ENCODE measurements around the gene MARCHF4. TPM values are rescaled to one million over a fixed set of nuclear protein-coding genes. Genes with fewer than 3 reads are reported as not detected.

MARCHF4 gene
- total RNA-seq, 1 experiment from 2014 or later: not detected

DNA sequence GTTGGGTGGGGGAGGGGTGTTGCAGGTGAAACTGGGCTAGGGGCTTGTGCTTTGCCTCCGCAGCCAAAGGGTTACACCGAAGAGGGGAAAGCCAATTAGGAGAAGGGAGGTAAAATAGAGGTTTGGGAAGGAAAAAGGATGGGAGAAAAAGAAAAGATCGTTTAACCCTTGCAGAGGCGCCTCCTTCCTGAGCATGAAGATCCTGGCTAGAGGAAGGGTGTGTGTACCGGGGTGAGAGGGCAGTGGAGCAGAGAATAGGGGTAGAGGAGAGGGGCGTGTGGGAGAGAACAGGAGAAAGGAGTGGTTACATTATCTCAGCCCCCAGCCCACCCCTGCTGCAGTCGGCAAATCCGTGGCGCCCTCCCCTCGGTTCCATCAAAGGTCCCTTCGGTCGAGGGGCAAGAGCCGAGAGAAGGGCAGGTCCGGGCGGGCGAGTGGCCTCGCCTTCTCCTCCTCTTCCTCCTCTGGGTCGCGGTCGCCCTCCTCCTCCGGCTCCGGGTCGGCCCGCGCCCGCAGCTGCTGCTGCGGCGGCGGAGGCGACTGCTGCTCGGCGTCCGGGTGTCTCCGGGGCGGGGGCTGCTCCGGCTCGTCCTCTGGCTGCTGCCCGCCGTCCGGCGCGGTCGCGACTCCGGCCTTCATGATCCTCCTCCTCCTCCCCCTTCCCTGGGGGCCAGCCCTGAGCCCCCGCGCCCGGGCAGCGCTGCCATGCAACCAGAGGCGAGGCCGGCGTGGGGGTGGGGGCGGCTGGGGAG lies 1.1 kb downstream of the MARCHF4 start:
- no peak for ATAC-seq
- intact Hi-C loops (cut with micrococcal nuclease): no loop called here
- peaks cover 2 to 26% of the 10 kb centered on the region in 2 experiments; a peak in 3 of 4 replicates for H3K4me1 ChIP-seq (ENCODE audit: control insufficient read depth in 1 of 2, insufficient read depth in 2 of 2, low read length in 2 of 2)
- H3K9ac ChIP-seq (ENCODE audit: low read length): no peak overlapping the region
- DNase-seq (ENCODE audit: low read depth, low spot score): no peak
- ChIA-PET RAD21 (ENCODE audit: low non-redundant PET in 1 of 2, low total read pairs in 2 of 2, uncharacterized antibody in 2 of 2, unreplicated experiment in 2 of 2) (no interaction called here), CTCF (no interaction called here), POLR2A (no interaction called here)
- H3K79me2 ChIP-seq (ENCODE audit: insufficient read depth, low read length): no peaks in the 10 kb centered on the region
- H3K4me3 ChIP-seq (replicated peaks in 1 of 2; ENCODE audit: low read depth in 1 of 2, low read length in 2 of 2): no peak overlapping the region
- no peak overlapping the region for H3K27ac ChIP-seq (ENCODE audit: low read depth, low read length)
- no peaks in the 10 kb centered on the region for H3K9me2 ChIP-seq (ENCODE audit: insufficient read depth)
- peaks cover 46% of the 10 kb centered on the region for H3K27me3 ChIP-seq (ENCODE audit: insufficient read depth, low read length)
- no TSS peak for BruUV-seq (replicated peaks)
- no peaks in the 10 kb centered on the region for H3K9me3 ChIP-seq (ENCODE audit: control insufficient read depth in 1 of 2, insufficient read depth in 1 of 2, low read depth in 1 of 2, low read length in 2 of 2)
- H3K36me3 ChIP-seq (ENCODE audit: control insufficient read depth in 1 of 2, insufficient read depth in 2 of 2, low read length in 2 of 2): no peaks in the 10 kb centered on the region
- H3K4me2 ChIP-seq (ENCODE audit: low read length): no peak overlapping the region
- no peak overlapping the region for H2AFZ ChIP-seq (ENCODE audit: low read depth, low read length, poor library complexity, severe bottlenecking)
- H4K20me1 ChIP-seq (ENCODE audit: insufficient read depth): no peaks in the 10 kb centered on the region
- TF ChIP-seq TCF7L2 (IDR thresholded peaks at IDR 0.05; ENCODE audit: borderline replicate concordance, extremely low read depth, insufficient read depth, insufficient read length): no peak
- TF ChIP-seq FOSL1 (IDR thresholded peaks at IDR 0.05; ENCODE audit: low read depth): no peak
- TF ChIP-seq, protein P1, sequence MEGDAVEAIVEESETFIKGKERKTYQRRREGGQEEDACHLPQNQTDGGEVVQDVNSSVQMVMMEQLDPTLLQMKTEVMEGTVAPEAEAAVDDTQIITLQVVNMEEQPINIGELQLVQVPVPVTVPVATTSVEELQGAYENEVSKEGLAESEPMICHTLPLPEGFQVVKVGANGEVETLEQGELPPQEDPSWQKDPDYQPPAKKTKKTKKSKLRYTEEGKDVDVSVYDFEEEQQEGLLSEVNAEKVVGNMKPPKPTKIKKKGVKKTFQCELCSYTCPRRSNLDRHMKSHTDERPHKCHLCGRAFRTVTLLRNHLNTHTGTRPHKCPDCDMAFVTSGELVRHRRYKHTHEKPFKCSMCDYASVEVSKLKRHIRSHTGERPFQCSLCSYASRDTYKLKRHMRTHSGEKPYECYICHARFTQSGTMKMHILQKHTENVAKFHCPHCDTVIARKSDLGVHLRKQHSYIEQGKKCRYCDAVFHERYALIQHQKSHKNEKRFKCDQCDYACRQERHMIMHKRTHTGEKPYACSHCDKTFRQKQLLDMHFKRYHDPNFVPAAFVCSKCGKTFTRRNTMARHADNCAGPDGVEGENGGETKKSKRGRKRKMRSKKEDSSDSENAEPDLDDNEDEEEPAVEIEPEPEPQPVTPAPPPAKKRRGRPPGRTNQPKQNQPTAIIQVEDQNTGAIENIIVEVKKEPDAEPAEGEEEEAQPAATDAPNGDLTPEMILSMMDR (IDR thresholded peaks at IDR 0.05 in 2 of 3, conservative IDR thresholded peaks at IDR 0.05 in 1 of 3; ENCODE audit: borderline replicate concordance in 1 of 3, insufficient read depth in 1 of 3, low read depth in 2 of 3, low read length in 2 of 3): no peak

DNA sequence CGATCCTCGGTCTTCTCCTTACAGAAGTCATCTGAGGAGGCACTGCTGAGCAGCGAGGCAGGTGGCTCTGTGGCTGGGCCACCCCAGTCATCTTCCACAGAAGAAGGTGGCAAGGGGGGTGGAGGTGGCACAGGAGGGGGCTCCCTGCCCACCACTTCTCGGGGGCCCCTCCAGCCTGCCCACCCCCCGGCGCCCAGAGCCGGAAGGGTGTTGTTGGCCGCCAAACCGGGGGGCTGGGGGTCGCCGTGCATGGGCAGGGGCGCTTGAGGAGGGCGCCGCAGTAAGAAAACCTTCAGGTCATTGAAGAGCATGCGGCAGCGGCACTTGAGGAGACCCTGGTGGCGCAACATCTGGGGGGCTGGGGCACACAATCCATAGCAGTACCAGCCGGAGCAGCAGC lies 2.5 kb downstream of the MARCHF4 start:
- POLR2A ChIA-PET: no interaction called here
- Histone ChIP-seq H3K79me2 (ENCODE audit: insufficient read depth, low read length) (no peaks in the 10 kb centered on the region), H3K4me2 (ENCODE audit: low read length) (no peak overlapping the region), H4K20me1 (ENCODE audit: insufficient read depth) (no peaks in the 10 kb centered on the region), H3K9ac (ENCODE audit: low read length) (no peak overlapping the region), H3K36me3 (ENCODE audit: control insufficient read depth in 1 of 2, insufficient read depth in 2 of 2, low read length in 2 of 2) (no peaks in the 10 kb centered on the region), H3K27ac (ENCODE audit: low read depth, low read length) (no peak overlapping the region), H3K9me3 (ENCODE audit: control insufficient read depth in 1 of 2, insufficient read depth in 1 of 2, low read depth in 1 of 2, low read length in 2 of 2) (no peaks in the 10 kb centered on the region), H3K27me3 (ENCODE audit: insufficient read depth, low read length) (peaks cover 59% of the 10 kb centered on the region), H3K4me3 (replicated peaks in 1 of 2; ENCODE audit: low read depth in 1 of 2, low read length in 2 of 2) (no peak overlapping the region), H3K9me2 (ENCODE audit: insufficient read depth) (no peaks in the 10 kb centered on the region), H2AFZ (ENCODE audit: low read depth, low read length, poor library complexity, severe bottlenecking) (no peak overlapping the region), H3K4me1 (ENCODE audit: control insufficient read depth in 1 of 2, insufficient read depth in 2 of 2, low read length in 2 of 2) (peaks cover 2 to 26% of the 10 kb centered on the region in 2 experiments; a peak in 3 of 4 replicates)
- ATAC-seq (no peak), DNase-seq (ENCODE audit: low read depth, low spot score) (no peak)
- RAD21 ChIA-PET (ENCODE audit: low non-redundant PET in 1 of 2, low total read pairs in 2 of 2, uncharacterized antibody in 2 of 2, unreplicated experiment in 2 of 2): no interaction called here
- intact Hi-C loops (cut with micrococcal nuclease): no loop called here
- BruUV-seq (replicated peaks): no TSS peak
- TF ChIP-seq FOSL1 (IDR thresholded peaks at IDR 0.05; ENCODE audit: low read depth): no peak
- no peak for TF ChIP-seq TCF7L2 (IDR thresholded peaks at IDR 0.05; ENCODE audit: borderline replicate concordance, extremely low read depth, insufficient read depth, insufficient read length)
- no peak for TF ChIP-seq POLR2A (IDR thresholded peaks at IDR 0.05; ENCODE audit: borderline replicate concordance, extremely low read depth, insufficient read depth, insufficient read length)
- TF ChIP-seq EGR1 (IDR thresholded peaks at IDR 0.05; ENCODE audit: low read depth): no peak
- TF ChIP-seq, protein P2, sequence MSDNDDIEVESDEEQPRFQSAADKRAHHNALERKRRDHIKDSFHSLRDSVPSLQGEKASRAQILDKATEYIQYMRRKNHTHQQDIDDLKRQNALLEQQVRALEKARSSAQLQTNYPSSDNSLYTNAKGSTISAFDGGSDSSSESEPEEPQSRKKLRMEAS (IDR thresholded peaks at IDR 0.05): no peak
- TF ChIP-seq, protein P3, sequence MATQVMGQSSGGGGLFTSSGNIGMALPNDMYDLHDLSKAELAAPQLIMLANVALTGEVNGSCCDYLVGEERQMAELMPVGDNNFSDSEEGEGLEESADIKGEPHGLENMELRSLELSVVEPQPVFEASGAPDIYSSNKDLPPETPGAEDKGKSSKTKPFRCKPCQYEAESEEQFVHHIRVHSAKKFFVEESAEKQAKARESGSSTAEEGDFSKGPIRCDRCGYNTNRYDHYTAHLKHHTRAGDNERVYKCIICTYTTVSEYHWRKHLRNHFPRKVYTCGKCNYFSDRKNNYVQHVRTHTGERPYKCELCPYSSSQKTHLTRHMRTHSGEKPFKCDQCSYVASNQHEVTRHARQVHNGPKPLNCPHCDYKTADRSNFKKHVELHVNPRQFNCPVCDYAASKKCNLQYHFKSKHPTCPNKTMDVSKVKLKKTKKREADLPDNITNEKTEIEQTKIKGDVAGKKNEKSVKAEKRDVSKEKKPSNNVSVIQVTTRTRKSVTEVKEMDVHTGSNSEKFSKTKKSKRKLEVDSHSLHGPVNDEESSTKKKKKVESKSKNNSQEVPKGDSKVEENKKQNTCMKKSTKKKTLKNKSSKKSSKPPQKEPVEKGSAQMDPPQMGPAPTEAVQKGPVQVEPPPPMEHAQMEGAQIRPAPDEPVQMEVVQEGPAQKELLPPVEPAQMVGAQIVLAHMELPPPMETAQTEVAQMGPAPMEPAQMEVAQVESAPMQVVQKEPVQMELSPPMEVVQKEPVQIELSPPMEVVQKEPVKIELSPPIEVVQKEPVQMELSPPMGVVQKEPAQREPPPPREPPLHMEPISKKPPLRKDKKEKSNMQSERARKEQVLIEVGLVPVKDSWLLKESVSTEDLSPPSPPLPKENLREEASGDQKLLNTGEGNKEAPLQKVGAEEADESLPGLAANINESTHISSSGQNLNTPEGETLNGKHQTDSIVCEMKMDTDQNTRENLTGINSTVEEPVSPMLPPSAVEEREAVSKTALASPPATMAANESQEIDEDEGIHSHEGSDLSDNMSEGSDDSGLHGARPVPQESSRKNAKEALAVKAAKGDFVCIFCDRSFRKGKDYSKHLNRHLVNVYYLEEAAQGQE (IDR thresholded peaks at IDR 0.05; ENCODE audit: low read depth): no peak
- CTCF ChIA-PET: no interaction called here

Measured in HCT116 (cell line).